ENCODE measurements around the gene POLR3B. TPM values are rescaled to one million over a fixed set of nuclear protein-coding genes. Genes with fewer than 3 reads are reported as not detected.

The POLR3B gene
- total RNA-seq, 1 experiment from 2014 or later = 10.7 TPM

GRCh38 chr12:106387848-106388377 is 30.4 kb downstream of the POLR3B start:
- Histone ChIP-seq H3K27me3 (ENCODE audit: insufficient read depth, low read length) (no peaks in the 10 kb centered on the region), H3K79me2 (ENCODE audit: insufficient read depth, low read length) (no peaks in the 10 kb centered on the region), H4K20me1 (ENCODE audit: insufficient read depth) (no peaks in the 10 kb centered on the region), H3K36me3 (ENCODE audit: control insufficient read depth in 1 of 2, insufficient read depth in 2 of 2, low read length in 2 of 2) (no peaks in the 10 kb centered on the region), H3K4me3 (replicated peaks in 1 of 2; ENCODE audit: low read depth in 1 of 2, low read length in 2 of 2) (no peak overlapping the region), H3K9me2 (ENCODE audit: insufficient read depth) (no peaks in the 10 kb centered on the region), H3K4me2 (ENCODE audit: low read length) (no peak overlapping the region), H2AFZ (ENCODE audit: low read depth, low read length, poor library complexity, severe bottlenecking) (no peak overlapping the region), H3K4me1 (ENCODE audit: control insufficient read depth in 1 of 2, insufficient read depth in 2 of 2, low read length in 2 of 2) (no peaks in the 10 kb centered on the region), H3K9me3 (ENCODE audit: control insufficient read depth in 1 of 2, insufficient read depth in 1 of 2, low read depth in 1 of 2, low read length in 2 of 2) (no peaks in the 10 kb centered on the region), H3K9ac (ENCODE audit: low read length) (no peak overlapping the region), H3K27ac (ENCODE audit: low read depth, low read length) (no peak overlapping the region)
- DNase-seq (ENCODE audit: low read depth, low spot score) (no peak), ATAC-seq (no peak)
- ChIA-PET CTCF (interaction anchor here (0.9 to 1.3 kb wide), 2 partner anchors 454 to 531 kb away, joined by 3 to 6 read pairs; no protein-coding TSS in a partner anchor), RAD21 (ENCODE audit: low non-redundant PET in 1 of 2, low total read pairs in 2 of 2, uncharacterized antibody in 2 of 2, unreplicated experiment in 2 of 2) (no interaction called here), POLR2A (no interaction called here)
- TF ChIP-seq TCF7L2 (IDR thresholded peaks at IDR 0.05; ENCODE audit: borderline replicate concordance, extremely low read depth, insufficient read depth, insufficient read length) = no peak
- no peak for TF ChIP-seq JUND (IDR thresholded peaks at IDR 0.05)
- TF ChIP-seq SP1 (IDR thresholded peaks at IDR 0.05; ENCODE audit: low read depth) = no peak
- no peak for TF ChIP-seq EZH2 (IDR thresholded peaks at IDR 0.05)
- TF ChIP-seq ZNF274 (IDR thresholded peaks at IDR 0.05; ENCODE audit: low read depth, low read length) = no peak
- no peak for TF ChIP-seq ELF1 (IDR thresholded peaks at IDR 0.05; ENCODE audit: borderline replicate concordance, low read depth)
- TF ChIP-seq CEBPB (IDR thresholded peaks at IDR 0.05; ENCODE audit: low read depth) = no peak
- TF ChIP-seq FOSL1 (IDR thresholded peaks at IDR 0.05; ENCODE audit: low read depth) = no peak
- no peak for TF ChIP-seq REST (IDR thresholded peaks at IDR 0.05; ENCODE audit: low read depth)
- TF ChIP-seq ATF3 (IDR thresholded peaks at IDR 0.05) = no peak
- TF ChIP-seq RAD21 (IDR thresholded peaks at IDR 0.05; ENCODE audit: low read depth) = no peak
- TF ChIP-seq ZFX (IDR thresholded peaks at IDR 0.05) = no peak
- TF ChIP-seq POLR2A (IDR thresholded peaks at IDR 0.05; ENCODE audit: borderline replicate concordance, extremely low read depth, insufficient read depth, insufficient read length) = no peak
- no peak for TF ChIP-seq ZBTB33 (IDR thresholded peaks at IDR 0.05; ENCODE audit: extremely low read depth, insufficient replicate concordance, low read length)
- TF ChIP-seq CBX3 (IDR thresholded peaks at IDR 0.05; ENCODE audit: low read depth) = no peak
- intact Hi-C loops (cut with micrococcal nuclease) = loop anchor here (10.0 kb wide), 1 partner anchor 717 kb away; no protein-coding TSS in a partner anchor
- BruUV-seq (replicated peaks) = no TSS peak

Data from HCT116 (cell line).